Lung (tissue), 12 donors: ENCODE data around the gene ATG16L1. TPM values are rescaled to one million over a fixed set of nuclear protein-coding genes. Genes with fewer than 3 reads are reported as not detected.
A peak's percentile ranks its signal among the peaks of the same experiment; 100 is the strongest.

Source experiments
- ATAC-seq: fragments of 200-7000 bp; cut with Tn5 transposase; one replicate; pipeline ENCODE4 v1.9.1; 2020; ENCODE audit warnings: moderate number of reproducible peaks; ENCODE audit not compliant: insufficient read depth, low FRiP score
- DNase-seq, 3 donors: peaks; one replicate each; pipeline ENCODE4 v3.0.0-alpha.2; 2013 to 2017
- H3K27ac ChIP-seq, 2 donors: one replicate each; pipeline ENCODE4 v1.5.1; 2013; ENCODE audit warnings: mild to moderate bottlenecking in 2 of 2, moderate library complexity in 2 of 2, control low read depth in 1 of 2, inconsistent platforms in 1 of 2, low read depth in 1 of 2, low read length in 1 of 2
- H3K27me3 ChIP-seq, 3 donors: one replicate each; pipeline ENCODE4 v1.5.1; 2013; ENCODE audit warnings: low read length in 2 of 3; ENCODE audit not compliant: control insufficient read depth in 3 of 3, insufficient read depth in 3 of 3
- H3K36me3 ChIP-seq, 4 donors: one replicate each; pipeline ENCODE4 v1.5.1; 2013; ENCODE audit warnings: low read length in 4 of 4, mild to moderate bottlenecking in 1 of 4, moderate library complexity in 1 of 4; ENCODE audit not compliant: control insufficient read depth in 4 of 4, insufficient read depth in 4 of 4
- H3K4me1 ChIP-seq, 5 donors: one replicate each; pipeline ENCODE4 v1.5.1; 2013; ENCODE audit warnings: low read length in 5 of 5, mild to moderate bottlenecking in 2 of 5, moderate library complexity in 1 of 5; ENCODE audit not compliant: control insufficient read depth in 5 of 5, insufficient read depth in 5 of 5
- H3K4me3 ChIP-seq: one replicate; pipeline ENCODE4 v1.5.1; 2013; ENCODE audit warnings: mild to moderate bottlenecking, control low read depth, moderate library complexity
- H3K9ac ChIP-seq, 2 donors: one replicate each; pipeline ENCODE4 v1.5.1; 2013; ENCODE audit warnings: low read length in 2 of 2, control low read depth in 1 of 2; ENCODE audit not compliant: insufficient read depth in 1 of 2
- H3K9me3 ChIP-seq, 4 donors: one replicate each; pipeline ENCODE4 v1.5.1; 2013; ENCODE audit warnings: low read length in 3 of 4, mild to moderate bottlenecking in 1 of 4, moderate library complexity in 1 of 4; ENCODE audit not compliant: control insufficient read depth in 4 of 4, insufficient read depth in 3 of 4
- CTCF ChIP-seq: IDR thresholded peaks from 2 replicates; pipeline ENCODE4 v1.5.1; 2012; ENCODE audit warnings: mild to moderate bottlenecking; ENCODE audit errors: control extremely low read depth, extremely low read depth
- WGBS, 2 donors: extraction: QIAGEN DNeasy Blood & Tissue Kit; methylation state at CpG; one replicate each; pipeline ENCODE4 v1.1.7; 2013; 5-methylcytosine and 5-hydroxymethylcytosine counted together
- polyA plus RNA-seq, 2 donors: library from polyadenylated mRNA; stranded (reverse); fragments of 200-250 nt; gene quantifications; one replicate each; pipeline ENCODE4 v1.2.1, GENCODE V29; 2013
- total RNA-seq, 2 donors: library from RNA; depleted of rRNA in 1 of 2; stranded (reverse); fragments of >200 nt in 1 of 2; gene quantifications; one replicate each; pipeline ENCODE4 v1.2.1, GENCODE V29; 2014 to 2021
- donor health status: control.
- donor health status: control.
- donor health status: Bipolar disorder and iron deficiency.
- donor health status: healthy.
- donor health status: DM: yes; HTN: yes; CAD: no.

The ATG16L1 gene
- total and polyA plus RNA-seq, 4 donors, result 10.9 to 37.0 (median 20.3) TPM

- Histone ChIP-seq H3K9me3 (peaks cover 0 to 6% (median 0%) of the 10 kb centered on the region in 4 donors), H3K27ac (peak overlapping the region; percentile 54 to 61), H3K4me3 (no peak overlapping the region), H3K4me1 (peaks cover 0 to 12% (median 6%) of the 10 kb centered on the region in 5 donors), H3K27me3 (no peaks in the 10 kb centered on the region), H3K9ac (peak overlapping the region in 1 of 2 donors; percentile 78), H3K36me3 (peaks cover 0 to 5% (median under 1%) of the 10 kb centered on the region in 4 donors)
- TF ChIP-seq CTCF, result no peak
- no peak for ATAC-seq
- no peak for DNase-seq
- WGBS, 2 donors, result 41 to 59% methylated on average over 1 of the region's 1 CpG
Observed at GRCh38 chr2:233250985-233251305, 528 bp upstream of the ATG16L1 start.

- Histone ChIP-seq H3K27me3 (no peaks in the 10 kb centered on the region), H3K27ac (peak overlapping the region; percentile 88 to 91), H3K4me1 (peaks cover 0 to 12% (median 6%) of the 10 kb centered on the region in 5 donors), H3K36me3 (peaks cover 2 to 13% (median 5%) of the 10 kb centered on the region in 4 donors), H3K4me3 (peak overlapping the region; percentile 93), H3K9ac (peak overlapping the region in 1 of 2 donors; percentile 8), H3K9me3 (peaks cover 0 to 6% (median 0%) of the 10 kb centered on the region in 4 donors)
- ATAC-seq, result no peak
- peak in 1 of 3 donors; percentile 13 for DNase-seq
- WGBS, 2 donors, result 3 to 5% methylated on average over 18 of the region's 18 CpGs
- TF ChIP-seq CTCF, result no peak
Observed at GRCh38 chr2:233252227-233252626, 754 bp downstream of the ATG16L1 start.

GRCh38 chr2:233255151-233255550 is 3.7 kb downstream of the ATG16L1 start:
- Histone ChIP-seq H3K4me1 (peaks cover 0 to 12% (median 6%) of the 10 kb centered on the region in 5 donors), H3K27ac (no peak overlapping the region), H3K9ac (no peak overlapping the region), H3K36me3 (peaks cover 10 to 35% (median 14%) of the 10 kb centered on the region in 4 donors), H3K27me3 (no peaks in the 10 kb centered on the region), H3K9me3 (peaks cover 0 to 6% (median 0%) of the 10 kb centered on the region in 4 donors), H3K4me3 (no peak overlapping the region)
- WGBS, 2 donors, result 90 to 94% methylated on average over 11 of the region's 11 CpGs
- DNase-seq, result no peak
- ATAC-seq, result no peak
- TF ChIP-seq CTCF, result no peak

- H3K4me1 ChIP-seq, result peaks cover 0 to 12% (median 6%) of the 10 kb centered on the region in 5 donors
- TF ChIP-seq CTCF, result no peak
- DNase-seq, result no peak
- WGBS, 2 donors, result 89 to 92% methylated on average over 4 of the region's 4 CpGs
- no peak overlapping the region for H3K4me3 ChIP-seq
- H3K36me3 ChIP-seq, result peaks cover 14 to 40% (median 16%) of the 10 kb centered on the region in 4 donors
- no peaks in the 10 kb centered on the region for H3K27me3 ChIP-seq
- H3K9ac ChIP-seq, result no peak overlapping the region
- no peak overlapping the region for H3K27ac ChIP-seq
- H3K9me3 ChIP-seq, result peaks cover 0 to under 1% (median 0%) of the 10 kb centered on the region in 4 donors
- no peak for ATAC-seq
Observed at GRCh38 chr2:233256048-233256447, 4.6 kb downstream of the ATG16L1 start.
